ENCODE data around the gene ADAM10. TPM values are rescaled to one million over a fixed set of nuclear protein-coding genes. Genes with fewer than 3 reads are reported as not detected.

The ADAM10 gene
- total RNA-seq, 1 experiment from 2014 or later = 170 TPM

DNA sequence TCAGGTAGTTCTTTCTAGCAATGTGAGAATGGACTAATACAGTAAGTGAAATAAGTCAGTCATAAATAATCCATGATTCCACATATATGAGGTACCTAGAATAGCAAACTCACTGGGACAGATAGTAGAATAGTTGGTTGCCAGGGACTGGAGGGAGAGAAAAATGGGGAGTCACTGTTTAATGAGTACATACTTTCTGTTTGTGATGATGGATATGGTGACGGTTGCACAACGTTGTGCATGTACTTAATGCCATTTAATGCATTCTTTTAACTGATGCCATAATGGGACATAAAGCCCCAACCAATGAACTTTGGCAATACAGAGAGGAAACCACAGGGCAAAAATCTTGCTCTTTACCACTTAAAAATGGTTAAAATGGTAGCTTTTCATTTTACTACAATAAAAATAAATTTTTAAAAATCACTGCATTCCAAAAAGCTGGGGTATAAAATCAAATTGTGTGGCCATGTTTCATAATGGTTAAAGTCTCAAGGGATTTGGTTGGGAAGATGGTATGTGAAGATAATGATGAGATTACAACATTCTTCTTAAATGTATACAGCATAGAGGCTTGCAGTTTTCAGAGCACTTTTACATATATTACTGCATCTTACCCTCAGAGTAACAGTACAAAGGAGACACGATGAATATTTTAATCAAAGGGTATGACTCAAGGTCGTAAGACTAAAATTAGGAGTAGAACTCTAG, 45.2 kb downstream of the ADAM10 start:
- no peak for DNase-seq
- POLR2A ChIA-PET = no interaction called here
- peaks cover 5% of the 10 kb centered on the region for H3K9me3 ChIP-seq
- no peaks in the 10 kb centered on the region for H3K27me3 Mint-ChIP-seq (ENCODE audit: insufficient read depth, unreplicated experiment)
- TF ChIP-seq, protein P1, sequence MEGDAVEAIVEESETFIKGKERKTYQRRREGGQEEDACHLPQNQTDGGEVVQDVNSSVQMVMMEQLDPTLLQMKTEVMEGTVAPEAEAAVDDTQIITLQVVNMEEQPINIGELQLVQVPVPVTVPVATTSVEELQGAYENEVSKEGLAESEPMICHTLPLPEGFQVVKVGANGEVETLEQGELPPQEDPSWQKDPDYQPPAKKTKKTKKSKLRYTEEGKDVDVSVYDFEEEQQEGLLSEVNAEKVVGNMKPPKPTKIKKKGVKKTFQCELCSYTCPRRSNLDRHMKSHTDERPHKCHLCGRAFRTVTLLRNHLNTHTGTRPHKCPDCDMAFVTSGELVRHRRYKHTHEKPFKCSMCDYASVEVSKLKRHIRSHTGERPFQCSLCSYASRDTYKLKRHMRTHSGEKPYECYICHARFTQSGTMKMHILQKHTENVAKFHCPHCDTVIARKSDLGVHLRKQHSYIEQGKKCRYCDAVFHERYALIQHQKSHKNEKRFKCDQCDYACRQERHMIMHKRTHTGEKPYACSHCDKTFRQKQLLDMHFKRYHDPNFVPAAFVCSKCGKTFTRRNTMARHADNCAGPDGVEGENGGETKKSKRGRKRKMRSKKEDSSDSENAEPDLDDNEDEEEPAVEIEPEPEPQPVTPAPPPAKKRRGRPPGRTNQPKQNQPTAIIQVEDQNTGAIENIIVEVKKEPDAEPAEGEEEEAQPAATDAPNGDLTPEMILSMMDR (IDR thresholded peaks at IDR 0.05; ENCODE audit: insufficient read depth in 1 of 2, low read depth in 1 of 2, low read length in 1 of 2, severe bottlenecking in 1 of 2, unreplicated experiment in 1 of 2) = no peak
- no peaks in the 10 kb centered on the region for H3K27me3 ChIP-seq (replicated peaks; ENCODE audit: control insufficient read depth, insufficient read depth, low read length)
- H3K4me3 Mint-ChIP-seq (ENCODE audit: unreplicated experiment) = no peak overlapping the region
- H3K36me3 ChIP-seq (ENCODE audit: control insufficient read depth, insufficient read depth, low read length) = no peaks in the 10 kb centered on the region
- peaks cover 18% of the 10 kb centered on the region for H3K36me3 Mint-ChIP-seq (ENCODE audit: insufficient read depth, unreplicated experiment)
- H3K4me1 ChIP-seq = no peaks in the 10 kb centered on the region
- CTCF ChIA-PET = no interaction called here
- peaks cover 12% of the 10 kb centered on the region for H3K9me3 Mint-ChIP-seq (ENCODE audit: unreplicated experiment)
- intact Hi-C loops (cut with micrococcal nuclease; ENCODE audit: unreplicated experiment) = no loop called here
- no TSS peak for BruUV-seq (replicated peaks)
- H3K4me1 Mint-ChIP-seq (ENCODE audit: low read depth, unreplicated experiment) = peaks cover 13% of the 10 kb centered on the region
- H3K27ac Mint-ChIP-seq (ENCODE audit: unreplicated experiment) = no peak overlapping the region
- no peak overlapping the region for H3K4me3 ChIP-seq (ENCODE audit: low read depth, low read length)

GRCh38 chr15:58703610-58704009, 45.9 kb downstream of the ADAM10 start:
- no peaks in the 10 kb centered on the region for H3K4me1 ChIP-seq
- TF ChIP-seq, protein P1 (IDR thresholded peaks at IDR 0.05; ENCODE audit: insufficient read depth in 1 of 2, low read depth in 1 of 2, low read length in 1 of 2, severe bottlenecking in 1 of 2, unreplicated experiment in 1 of 2) = no peak
- Mint-ChIP-seq H3K4me3 (ENCODE audit: unreplicated experiment) (no peak overlapping the region), H3K36me3 (ENCODE audit: insufficient read depth, unreplicated experiment) (peaks cover 18% of the 10 kb centered on the region), H3K9me3 (ENCODE audit: unreplicated experiment) (peaks cover 18% of the 10 kb centered on the region), H3K4me1 (ENCODE audit: low read depth, unreplicated experiment) (peaks cover 13% of the 10 kb centered on the region), H3K27me3 (ENCODE audit: insufficient read depth, unreplicated experiment) (no peaks in the 10 kb centered on the region), H3K27ac (ENCODE audit: unreplicated experiment) (no peak overlapping the region)
- no peak for DNase-seq
- H3K27me3 ChIP-seq (replicated peaks; ENCODE audit: control insufficient read depth, insufficient read depth, low read length) = no peaks in the 10 kb centered on the region
- no peaks in the 10 kb centered on the region for H3K36me3 ChIP-seq (ENCODE audit: control insufficient read depth, insufficient read depth, low read length)
- H3K9me3 ChIP-seq = peaks cover 5% of the 10 kb centered on the region
- ChIA-PET POLR2A (no interaction called here), CTCF (no interaction called here)
- BruUV-seq (replicated peaks) = no TSS peak
- H3K4me3 ChIP-seq (ENCODE audit: low read depth, low read length) = no peak overlapping the region
- intact Hi-C loops (cut with micrococcal nuclease; ENCODE audit: unreplicated experiment) = no loop called here

DNA sequence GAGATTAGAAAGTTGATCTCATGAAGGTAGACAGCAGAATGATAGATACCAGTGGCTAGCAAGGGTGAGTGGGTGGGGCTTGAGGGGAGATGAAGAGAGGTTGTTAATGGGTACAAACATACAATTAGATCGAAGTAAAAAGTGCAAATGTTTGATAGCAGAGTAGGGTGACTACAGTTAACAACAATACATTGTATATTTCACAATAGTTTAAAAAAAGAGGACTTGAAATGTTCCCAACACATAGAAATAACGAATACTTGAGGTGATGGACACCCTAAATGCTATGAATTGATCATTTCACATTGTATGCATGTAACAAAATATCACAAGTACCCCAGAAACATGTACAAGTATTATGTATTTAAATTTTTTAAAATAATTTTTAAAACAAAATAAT, 47.3 kb downstream of the ADAM10 start:
- CTCF ChIA-PET = no interaction called here
- Mint-ChIP-seq H3K4me3 (ENCODE audit: unreplicated experiment) (no peak overlapping the region), H3K4me1 (ENCODE audit: low read depth, unreplicated experiment) (peaks cover 13% of the 10 kb centered on the region), H3K27me3 (ENCODE audit: insufficient read depth, unreplicated experiment) (no peaks in the 10 kb centered on the region), H3K27ac (ENCODE audit: unreplicated experiment) (no peak overlapping the region), H3K36me3 (ENCODE audit: insufficient read depth, unreplicated experiment) (peaks cover 25% of the 10 kb centered on the region), H3K9me3 (ENCODE audit: unreplicated experiment) (peaks cover 18% of the 10 kb centered on the region)
- DNase-seq = no peak
- no peaks in the 10 kb centered on the region for H3K4me1 ChIP-seq
- BruUV-seq (replicated peaks) = no TSS peak
- POLR2A ChIA-PET = no interaction called here
- H3K36me3 ChIP-seq (ENCODE audit: control insufficient read depth, insufficient read depth, low read length) = no peaks in the 10 kb centered on the region
- H3K27me3 ChIP-seq (replicated peaks; ENCODE audit: control insufficient read depth, insufficient read depth, low read length) = no peaks in the 10 kb centered on the region
- TF ChIP-seq, protein P1 (IDR thresholded peaks at IDR 0.05; ENCODE audit: insufficient read depth in 1 of 2, low read depth in 1 of 2, low read length in 1 of 2, severe bottlenecking in 1 of 2, unreplicated experiment in 1 of 2) = no peak
- peaks cover 5% of the 10 kb centered on the region for H3K9me3 ChIP-seq
- H3K4me3 ChIP-seq (ENCODE audit: low read depth, low read length) = no peak overlapping the region
- intact Hi-C loops (cut with micrococcal nuclease; ENCODE audit: unreplicated experiment) = no loop called here
